ENCODE measurements around the gene RTN4.

RTN4 gene

GRCh38 chr2:55045780-55046179 lies 4.5 kb downstream of the RTN4 start:
- Histone ChIP-seq H3K79me2 (ENCODE audit: control insufficient read depth, low read length) (peaks cover 85% of the 10 kb centered on the region), H3K4me2 (ENCODE audit: low read length) (peak overlapping the region; percentile 2; the same call in 1 of the 2 replicates), H3K36me3 (ENCODE audit: control insufficient read depth, low read length) (peaks cover 11% of the 10 kb centered on the region; the same call in 1 of the 2 replicates), H3K4me1 (ENCODE audit: control insufficient read depth, low read length) (peaks cover 20% of the 10 kb centered on the region), H3K27ac (ENCODE audit: low read depth, low read length) (no peak overlapping the region), H4K20me1 (ENCODE audit: control insufficient read depth, insufficient read depth, low read depth, low read length) (peaks cover 8% of the 10 kb centered on the region; the same call in 1 of the 2 replicates), H3K9me3 (ENCODE audit: control insufficient read depth, insufficient read depth, low read length) (no peaks in the 10 kb centered on the region), H3K9me2 (replicated peaks; ENCODE audit: control insufficient read depth, low read length) (no peaks in the 10 kb centered on the region), H3K4me3 (ENCODE audit: low read length) (no peak overlapping the region), H3K27me3 (ENCODE audit: control insufficient read depth, low read length) (no peaks in the 10 kb centered on the region), H3F3A (ENCODE audit: control insufficient read depth, insufficient read depth) (no peaks in the 10 kb centered on the region; the same call in 1 of the 2 replicates)
- TF ChIP-seq EZH2phosphoT487 (IDR thresholded peaks at IDR 0.05; ENCODE audit: borderline replicate concordance, low read length), result no peak
- no peak for TF ChIP-seq CTCF (IDR thresholded peaks at IDR 0.05; ENCODE audit: low read depth, low read length, poor library complexity, severe bottlenecking)

- Histone ChIP-seq H3K4me1 (ENCODE audit: control insufficient read depth, low read length) (peaks cover 22% of the 10 kb centered on the region), H3K27me3 (ENCODE audit: control insufficient read depth, low read length) (no peaks in the 10 kb centered on the region), H3K9me3 (ENCODE audit: control insufficient read depth, insufficient read depth, low read length) (peaks cover 2% of the 10 kb centered on the region), H3F3A (ENCODE audit: control insufficient read depth, insufficient read depth) (no peaks in the 10 kb centered on the region), H3K9me2 (replicated peaks; ENCODE audit: control insufficient read depth, low read length) (no peaks in the 10 kb centered on the region), H3K27ac (ENCODE audit: low read depth, low read length) (no peak overlapping the region), H3K79me2 (ENCODE audit: control insufficient read depth, low read length) (peaks cover 99% of the 10 kb centered on the region), H4K20me1 (ENCODE audit: control insufficient read depth, insufficient read depth, low read depth, low read length) (peaks cover 8% of the 10 kb centered on the region; the same call in 1 of the 2 replicates), H3K36me3 (ENCODE audit: control insufficient read depth, low read length) (peaks cover 16% of the 10 kb centered on the region), H3K4me3 (ENCODE audit: low read length) (no peak overlapping the region), H3K4me2 (ENCODE audit: low read length) (no peak overlapping the region)
- no peak for TF ChIP-seq EZH2phosphoT487 (IDR thresholded peaks at IDR 0.05; ENCODE audit: borderline replicate concordance, low read length)
- no peak for TF ChIP-seq CTCF (IDR thresholded peaks at IDR 0.05; ENCODE audit: low read depth, low read length, poor library complexity, severe bottlenecking)
These were observed 6.4 kb downstream of the RTN4 start for GRCh38 chr2:55043841-55044240.

- Histone ChIP-seq H3K4me3 (ENCODE audit: low read length) (no peak overlapping the region), H3K27ac (ENCODE audit: low read depth, low read length) (no peak overlapping the region), H3K4me1 (ENCODE audit: control insufficient read depth, low read length) (peaks cover 9% of the 10 kb centered on the region), H3K9me2 (replicated peaks; ENCODE audit: control insufficient read depth, low read length) (no peaks in the 10 kb centered on the region), H3F3A (ENCODE audit: control insufficient read depth, insufficient read depth) (no peaks in the 10 kb centered on the region), H3K36me3 (ENCODE audit: control insufficient read depth, low read length) (peaks cover 11% of the 10 kb centered on the region), H3K27me3 (ENCODE audit: control insufficient read depth, low read length) (no peaks in the 10 kb centered on the region), H3K9me3 (ENCODE audit: control insufficient read depth, insufficient read depth, low read length) (peaks cover 8% of the 10 kb centered on the region), H3K4me2 (ENCODE audit: low read length) (no peak overlapping the region), H3K79me2 (ENCODE audit: control insufficient read depth, low read length) (peaks cover 99% of the 10 kb centered on the region), H4K20me1 (ENCODE audit: control insufficient read depth, insufficient read depth, low read depth, low read length) (0 out of 2 replicates have a peak, but pooled peaks cover 5% of the 10 kb centered on the region)
- TF ChIP-seq CTCF (IDR thresholded peaks at IDR 0.05; ENCODE audit: low read depth, low read length, poor library complexity, severe bottlenecking), result no peak
- no peak for TF ChIP-seq EZH2phosphoT487 (IDR thresholded peaks at IDR 0.05; ENCODE audit: borderline replicate concordance, low read length)
These were observed 11.8 kb downstream of the RTN4 start for GRCh38 chr2:55038428-55038827.

Measured in DOHH2 (cell line).